Astrocyte of the spinal cord (primary cell): Measurements from ENCODE around the gene TTC33.

ENCODE experiments used
- DNase-seq: peaks from one replicate; pipeline ENCODE4 v3.0.0; 2011; ENCODE audit warnings: low read depth, low spot score
- H3K4me3 ChIP-seq: 2 replicates; pipeline ENCODE4 v1.5.1; 2011; ENCODE audit warnings: low read depth, mild to moderate bottlenecking, low read length, moderate library complexity
- CTCF ChIP-seq: IDR thresholded peaks from 2 replicates; pipeline ENCODE4 v1.5.1; 2012; ENCODE audit warnings: low read depth, mild to moderate bottlenecking, low read length, inconsistent platforms
- in situ Hi-C: cut with HindIII; loops from 2 replicates; pipeline ENCODE4 v1.10.0; 2017; ENCODE audit warnings: low sequenced_read_pairs

The TTC33 gene

GRCh38 chr5:40755407-40756365, at the start of gene TTC33:
TTC33 (minus strand) TSS chr5:40755961; CDS start chr5:40747018, 8,943 bp downstream.
- in situ Hi-C loops = no loop called here
- peak within 1 kb of the TSS; percentile 99 for H3K4me3 ChIP-seq
- peak; percentile 97 for DNase-seq
- peak; percentile 60 for TF ChIP-seq CTCF

- in situ Hi-C loops = no loop called here
- TF ChIP-seq CTCF = no peak
- H3K4me3 ChIP-seq = no peak overlapping the region
- no peak for DNase-seq
These were observed 46.2 kb upstream of the TTC33 start for GRCh38 chr5:40801771-40802562.

GRCh38 chr5:40799258-40799657, 43.5 kb upstream of the TTC33 start:
- no peak for TF ChIP-seq CTCF
- DNase-seq = no peak
- H3K4me3 ChIP-seq = peak overlapping the region; percentile 84
- in situ Hi-C loops = no loop called here

- in situ Hi-C loops = no loop called here
- TF ChIP-seq CTCF = peak; percentile 22
- peak overlapping the region; percentile 84 for H3K4me3 ChIP-seq
- peak; percentile 78 for DNase-seq
These were observed 43.0 kb upstream of the TTC33 start for GRCh38 chr5:40798801-40799210.

- peak; percentile 57 for TF ChIP-seq CTCF
- DNase-seq = peak; percentile 87
- in situ Hi-C loops = no loop called here
These were observed 42.4 kb upstream of the TTC33 start, which contains the start of gene PRKAA1 for GRCh38 chr5:40798012-40798800. PRKAA1 (minus strand) TSS chr5:40798374; CDS start chr5:40798189, 185 bp downstream.

More at GRCh38 chr5:40798012-40798800, 42.4 kb upstream of the TTC33 start, which contains the start of gene PRKAA1:
- peak within 1 kb of the TSS; percentile 89 for H3K4me3 ChIP-seq
